BJ (cell line): ENCODE data around the gene RBM15. TPM values are rescaled to one million over a fixed set of nuclear protein-coding genes. Genes with fewer than 3 reads are reported as not detected.

Source experiments
- CTCF ChIA-PET: fragments of 350-600 bp; formaldehyde crosslinking; extraction: SDS; loops from one replicate; lab custom pipeline; 2021; ENCODE audit warnings: antibody characterized with exemption, inconsistent platforms; lab: Yijun Ruan, JAX
- POLR2A ChIA-PET: fragments of 300-600 bp; sonication (Branson Sonifier 250); formaldehyde crosslinking; extraction: SDS; loops from one replicate; lab custom pipeline; 2021; ENCODE audit warnings: antibody characterized with exemption; lab: Charles Lee
- DNase-seq: peaks from one replicate; pipeline ENCODE4 v3.0.0-alpha.2; 2011; ENCODE audit warnings: low read depth
- H3K27me3 ChIP-seq: 2 replicates; pipeline ENCODE4 v1.6.0; 2011; ENCODE audit warnings: low read length; ENCODE audit not compliant: control insufficient read depth, insufficient read depth
- H3K36me3 ChIP-seq: 2 replicates; pipeline ENCODE4 v1.5.1; 2011; ENCODE audit warnings: low read length; ENCODE audit not compliant: control insufficient read depth, insufficient read depth
- H3K4me3 ChIP-seq: 2 replicates; pipeline ENCODE4 v1.5.1; 2011; ENCODE audit warnings: low read depth, mild to moderate bottlenecking, control low read depth, low read length
- CTCF ChIP-seq: IDR thresholded peaks from 2 replicates; pipeline ENCODE4 v1.5.1; 2011; ENCODE audit warnings: low read depth, mild to moderate bottlenecking, control low read depth, inconsistent platforms, low read length, moderate library complexity; ENCODE audit not compliant: insufficient read depth
- polyA plus RNA-seq: library from polyadenylated mRNA; depleted of rRNA; stranded (reverse); fragments of >200 nt; gene quantifications from 2 replicates; pipeline ENCODE4 v1.2.3, GENCODE V29; 2011

Gene RBM15
- polyA plus RNA-seq, 1 experiment = 10.2 TPM

DNA sequence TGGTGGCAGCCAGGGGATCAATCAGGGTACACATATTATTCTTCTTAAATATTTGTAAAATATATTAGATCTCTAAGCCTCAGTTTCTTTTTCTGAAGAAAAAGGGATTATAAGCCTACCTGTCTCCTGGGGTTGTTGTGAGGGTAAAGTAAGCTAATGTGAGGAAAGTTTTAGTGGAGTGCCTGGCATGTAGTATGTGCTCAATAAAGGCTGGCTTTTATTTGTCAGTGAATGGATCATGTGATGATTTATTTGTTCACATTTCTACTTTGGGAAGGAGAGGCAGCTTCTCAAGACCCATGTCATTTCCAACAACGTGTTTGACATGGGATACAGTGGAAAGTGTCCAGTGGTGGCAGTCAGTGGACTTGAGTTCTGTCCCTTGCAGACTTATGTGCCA is 12.4 kb upstream of the RBM15 start:
- ChIA-PET CTCF (interaction anchor here (0.9 to 3.3 kb wide), 6 partner anchors 9 to 130 kb away, joined by 3 to 16 read pairs (median 6); no protein-coding TSS in a partner anchor), POLR2A (no interaction called here)
- no peaks in the 10 kb centered on the region for H3K36me3 ChIP-seq
- TF ChIP-seq CTCF = no peak
- no peak for DNase-seq
- no peaks in the 10 kb centered on the region for H3K27me3 ChIP-seq
- no peak overlapping the region for H3K4me3 ChIP-seq

- Histone ChIP-seq H3K27me3 (no peaks in the 10 kb centered on the region), H3K36me3 (no peaks in the 10 kb centered on the region), H3K4me3 (no peak overlapping the region)
- TF ChIP-seq CTCF = no peak
- no peak for DNase-seq
- POLR2A ChIA-PET = no interaction called here
- CTCF ChIA-PET = interaction anchor here (1.1 to 3.3 kb wide), 5 partner anchors 10 to 126 kb away, joined by 3 to 16 read pairs (median 6); no protein-coding TSS in a partner anchor
Measured at GRCh38 chr1:110328274-110328673, 10.9 kb upstream of the RBM15 start.

DNA sequence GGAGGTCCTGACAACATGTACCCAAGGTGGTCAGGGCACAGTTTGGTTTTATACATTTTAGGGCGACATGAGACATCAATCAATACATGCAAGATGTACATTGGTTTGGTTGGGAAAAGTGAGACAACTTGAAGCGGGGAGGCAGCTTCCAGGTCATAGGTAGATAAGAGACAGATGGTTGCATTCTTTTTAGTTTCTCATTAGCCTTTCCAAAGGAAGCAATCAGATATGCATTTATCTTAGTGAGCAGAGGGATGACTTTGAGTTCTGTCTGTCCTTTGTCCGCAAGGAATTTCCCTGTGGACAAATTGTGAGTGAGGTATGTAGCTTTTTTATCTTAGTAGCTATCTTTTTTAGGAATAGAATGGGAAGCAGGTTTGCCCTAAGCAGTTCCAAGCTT is 10.5 kb upstream of the RBM15 start:
- no peaks in the 10 kb centered on the region for H3K36me3 ChIP-seq
- no peak for DNase-seq
- ChIA-PET CTCF (interaction anchor here (1.1 to 3.3 kb wide), 5 partner anchors 9 to 126 kb away, joined by 3 to 16 read pairs (median 6); no protein-coding TSS in a partner anchor), POLR2A (no interaction called here)
- no peaks in the 10 kb centered on the region for H3K27me3 ChIP-seq
- no peak for TF ChIP-seq CTCF
- no peak overlapping the region for H3K4me3 ChIP-seq

- no peak for TF ChIP-seq CTCF
- POLR2A ChIA-PET = no interaction called here
Measured at GRCh38 chr1:110335265-110335664, 3.9 kb upstream of the RBM15 start.

DNA sequence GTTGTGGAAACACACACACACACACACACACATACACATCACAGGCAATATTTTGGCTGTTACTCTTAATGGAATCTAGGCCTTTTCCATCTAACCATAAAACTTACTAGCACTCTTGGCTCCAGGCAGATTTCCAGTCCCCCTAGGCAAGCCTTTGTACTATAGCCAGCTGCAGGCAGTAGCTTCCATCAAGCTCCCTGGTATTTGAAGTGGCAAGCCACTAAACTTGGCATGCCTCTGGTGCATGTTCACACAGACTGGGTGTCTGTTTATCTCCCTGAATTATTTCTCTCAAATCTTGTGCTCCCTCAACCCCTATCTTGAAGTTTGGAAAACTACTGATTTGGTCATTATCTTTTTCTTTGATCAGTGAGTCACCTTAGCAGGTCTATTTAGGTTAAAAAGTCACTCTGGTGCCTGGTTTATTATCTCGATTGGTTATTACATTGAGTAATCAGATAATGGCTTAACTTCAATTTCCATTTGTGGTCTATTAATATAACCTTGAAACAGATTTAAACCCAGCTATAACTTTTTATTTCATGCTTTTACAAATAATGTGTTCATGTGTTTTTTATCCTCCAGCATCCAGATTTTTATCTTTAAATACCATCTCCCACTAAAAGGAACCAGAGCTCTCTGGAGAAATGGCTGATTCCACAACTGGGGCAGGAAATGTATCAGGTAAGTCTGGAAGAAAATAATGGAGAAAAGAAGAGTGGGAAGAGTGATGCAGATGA is 2.7 kb upstream of the RBM15 start:
- peak; percentile 26 for DNase-seq
- ChIA-PET CTCF (interaction anchor here (0.8 to 9.6 kb wide), 11 partner anchors 10 to 170 kb away, joined by 3 to 77 read pairs (median 6); partner anchors contain the start of gene KCNC4), POLR2A (interaction anchor here (0.6 to 0.8 kb wide), 2 partner anchors 34 to 65 kb away, joined by 3 to 4 read pairs; no protein-coding TSS in a partner anchor)
- peaks cover 3% of the 10 kb centered on the region; the same call in 1 of the 2 replicates for H3K36me3 ChIP-seq
- H3K27me3 ChIP-seq = no peaks in the 10 kb centered on the region
- H3K4me3 ChIP-seq = no peak overlapping the region
- no peak for TF ChIP-seq CTCF

More at GRCh38 chr1:110335265-110335664, 3.9 kb upstream of the RBM15 start:
- H3K4me3 ChIP-seq = no peak overlapping the region
- no peaks in the 10 kb centered on the region for H3K27me3 ChIP-seq
- no peak for DNase-seq
- CTCF ChIA-PET = interaction anchor here (1.2 to 9.6 kb wide), 8 partner anchors 17 to 132 kb away, joined by 3 to 77 read pairs (median 7); partner anchors contain the start of gene KCNC4
- no peaks in the 10 kb centered on the region for H3K36me3 ChIP-seq
